Progenitor cell of endocrine pancreas (in vitro differentiated cells): Measurements from ENCODE around the gene SLC25A29. TPM values are rescaled to one million over a fixed set of nuclear protein-coding genes. Genes with fewer than 3 reads are reported as not detected.

Source experiments
- DNase-seq: peaks from one replicate; pipeline ENCODE4 v3.0.0; 2021; ENCODE audit warnings: low spot score; ENCODE audit not compliant: unreplicated experiment
- H3K27ac Mint-ChIP-seq: 2 replicates; pipeline ENCODE4 v1.8.0; 2021; ENCODE audit warnings: mild to moderate bottlenecking, moderate library complexity, mixed read lengths
- H3K27me3 Mint-ChIP-seq: 2 replicates; pipeline ENCODE4 v1.8.0; 2021; ENCODE audit warnings: mixed read lengths
- H3K36me3 Mint-ChIP-seq: 2 replicates; pipeline ENCODE4 v1.8.0; 2022; ENCODE audit warnings: mixed read lengths; ENCODE audit not compliant: insufficient read depth
- H3K4me1 Mint-ChIP-seq: 2 replicates; pipeline ENCODE4 v1.8.0; 2021; ENCODE audit warnings: low read depth, mixed read lengths
- H3K4me3 Mint-ChIP-seq: 2 replicates; pipeline ENCODE4 v1.8.0; 2021; ENCODE audit warnings: low read depth, mild to moderate bottlenecking, moderate library complexity, mixed read lengths
- H3K9me3 Mint-ChIP-seq: 2 replicates; pipeline ENCODE4 v1.8.0; 2021; ENCODE audit warnings: low read depth, mixed read lengths
- total RNA-seq: library from RNA; stranded (reverse); gene quantifications from 2 replicates; pipeline ENCODE4 v1.2.1, GENCODE V29; 2021
- TF ChIP-seq, protein P1 (sequence below): fragments of 200-600 bp; sonication (generic); IDR thresholded peaks from one replicate; pipeline ENCODE4 v1.5.0; 2021; ENCODE audit warnings: antibody characterized with exemption, mild to moderate bottlenecking; ENCODE audit not compliant: unreplicated experiment

The SLC25A29 gene
- total RNA-seq, 1 donor from 2014 or later: 236 TPM

DNA sequence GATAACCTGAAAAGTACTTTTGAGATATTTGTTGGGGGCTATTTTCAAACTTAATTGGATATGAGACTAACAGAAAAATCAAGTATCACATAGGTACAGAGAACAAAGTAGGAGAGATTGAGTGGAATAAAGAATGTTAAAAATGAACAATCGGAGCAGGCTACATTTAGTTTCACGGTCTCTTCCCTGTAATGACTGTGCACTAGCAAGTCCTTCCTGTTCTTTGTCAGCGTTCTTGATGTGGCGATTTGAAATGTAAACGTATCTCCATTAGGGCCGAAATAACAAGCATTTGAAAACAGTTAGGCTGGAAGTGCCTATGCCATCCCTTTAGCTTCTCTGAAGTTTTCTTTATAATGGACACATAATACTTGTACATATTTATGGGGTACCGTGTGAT is 31.0 kb downstream of the SLC25A29 start:
- H3K4me3 Mint-ChIP-seq: no peak overlapping the region
- DNase-seq: no peak
- TF ChIP-seq, protein P1, sequence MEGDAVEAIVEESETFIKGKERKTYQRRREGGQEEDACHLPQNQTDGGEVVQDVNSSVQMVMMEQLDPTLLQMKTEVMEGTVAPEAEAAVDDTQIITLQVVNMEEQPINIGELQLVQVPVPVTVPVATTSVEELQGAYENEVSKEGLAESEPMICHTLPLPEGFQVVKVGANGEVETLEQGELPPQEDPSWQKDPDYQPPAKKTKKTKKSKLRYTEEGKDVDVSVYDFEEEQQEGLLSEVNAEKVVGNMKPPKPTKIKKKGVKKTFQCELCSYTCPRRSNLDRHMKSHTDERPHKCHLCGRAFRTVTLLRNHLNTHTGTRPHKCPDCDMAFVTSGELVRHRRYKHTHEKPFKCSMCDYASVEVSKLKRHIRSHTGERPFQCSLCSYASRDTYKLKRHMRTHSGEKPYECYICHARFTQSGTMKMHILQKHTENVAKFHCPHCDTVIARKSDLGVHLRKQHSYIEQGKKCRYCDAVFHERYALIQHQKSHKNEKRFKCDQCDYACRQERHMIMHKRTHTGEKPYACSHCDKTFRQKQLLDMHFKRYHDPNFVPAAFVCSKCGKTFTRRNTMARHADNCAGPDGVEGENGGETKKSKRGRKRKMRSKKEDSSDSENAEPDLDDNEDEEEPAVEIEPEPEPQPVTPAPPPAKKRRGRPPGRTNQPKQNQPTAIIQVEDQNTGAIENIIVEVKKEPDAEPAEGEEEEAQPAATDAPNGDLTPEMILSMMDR: no peak
- peaks cover 7% of the 10 kb centered on the region for H3K36me3 Mint-ChIP-seq
- no peaks in the 10 kb centered on the region for H3K9me3 Mint-ChIP-seq
- H3K4me1 Mint-ChIP-seq: peaks cover 26% of the 10 kb centered on the region
- H3K27me3 Mint-ChIP-seq: no peaks in the 10 kb centered on the region
- peak overlapping the region; percentile 47 for H3K27ac Mint-ChIP-seq

DNA sequence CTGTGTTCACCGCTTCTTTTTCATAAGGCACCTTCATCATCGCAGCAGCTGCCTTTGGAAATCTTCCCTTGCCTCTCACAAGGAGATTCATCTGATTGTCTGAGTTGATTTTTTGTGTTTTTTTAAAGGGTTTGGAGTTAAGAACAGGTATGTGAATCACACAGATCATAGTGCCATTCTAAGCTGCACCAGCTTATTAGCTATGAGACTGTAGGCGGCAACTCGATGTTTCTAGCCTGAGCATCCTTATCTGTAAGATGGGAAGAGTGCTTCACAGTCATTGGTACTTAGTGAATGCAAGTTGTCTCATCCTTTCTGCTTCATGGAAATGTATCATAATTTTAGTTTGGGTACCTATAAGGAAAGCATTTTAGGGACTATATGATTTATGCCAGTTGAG is 32.0 kb downstream of the SLC25A29 start:
- peak overlapping the region; percentile 4 for H3K27ac Mint-ChIP-seq
- peaks cover 7% of the 10 kb centered on the region for H3K36me3 Mint-ChIP-seq
- no peak overlapping the region for H3K4me3 Mint-ChIP-seq
- H3K4me1 Mint-ChIP-seq: peaks cover 20% of the 10 kb centered on the region
- H3K9me3 Mint-ChIP-seq: no peaks in the 10 kb centered on the region
- DNase-seq: no peak
- TF ChIP-seq, protein P1: no peak
- no peaks in the 10 kb centered on the region for H3K27me3 Mint-ChIP-seq

DNA sequence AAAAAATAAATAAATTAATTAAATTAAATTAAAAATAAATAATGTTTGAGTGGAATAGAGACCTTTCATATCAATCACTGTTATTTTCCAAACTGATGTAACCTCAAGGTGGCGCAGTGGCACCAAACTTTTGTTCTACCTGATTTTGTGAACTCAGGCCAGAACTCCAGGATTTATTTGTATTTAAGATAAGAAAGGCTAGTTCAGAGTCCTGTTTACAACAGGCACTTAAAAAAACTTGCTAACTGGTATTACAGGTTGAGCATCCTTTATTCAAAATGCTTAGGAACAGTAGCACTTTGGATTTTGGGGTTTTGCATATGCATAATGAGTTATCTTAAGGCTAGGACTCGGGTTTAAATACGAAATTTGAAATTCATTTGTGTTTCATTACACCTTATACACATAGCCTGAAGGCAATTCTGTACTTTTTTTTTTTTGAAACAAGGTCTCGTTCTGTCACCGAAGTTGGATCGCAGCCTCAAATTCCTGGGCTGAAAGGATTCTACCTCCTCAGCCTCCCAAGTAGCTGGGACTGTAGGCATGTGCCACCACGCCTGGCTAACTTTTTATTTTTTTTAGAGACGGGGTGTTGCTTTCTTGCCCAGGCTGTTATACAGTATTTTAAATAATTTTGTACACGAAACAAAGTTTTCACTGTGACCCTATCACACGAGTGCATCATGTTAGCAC is 34.9 kb downstream of the SLC25A29 start:
- TF ChIP-seq, protein P1: peak; percentile 62
- Mint-ChIP-seq H3K36me3 (peaks cover 3% of the 10 kb centered on the region), H3K4me3 (no peak overlapping the region), H3K27ac (peak overlapping the region; percentile 92), H3K9me3 (no peaks in the 10 kb centered on the region), H3K27me3 (no peaks in the 10 kb centered on the region), H3K4me1 (peaks cover 14% of the 10 kb centered on the region)
- DNase-seq: no peak

DNA sequence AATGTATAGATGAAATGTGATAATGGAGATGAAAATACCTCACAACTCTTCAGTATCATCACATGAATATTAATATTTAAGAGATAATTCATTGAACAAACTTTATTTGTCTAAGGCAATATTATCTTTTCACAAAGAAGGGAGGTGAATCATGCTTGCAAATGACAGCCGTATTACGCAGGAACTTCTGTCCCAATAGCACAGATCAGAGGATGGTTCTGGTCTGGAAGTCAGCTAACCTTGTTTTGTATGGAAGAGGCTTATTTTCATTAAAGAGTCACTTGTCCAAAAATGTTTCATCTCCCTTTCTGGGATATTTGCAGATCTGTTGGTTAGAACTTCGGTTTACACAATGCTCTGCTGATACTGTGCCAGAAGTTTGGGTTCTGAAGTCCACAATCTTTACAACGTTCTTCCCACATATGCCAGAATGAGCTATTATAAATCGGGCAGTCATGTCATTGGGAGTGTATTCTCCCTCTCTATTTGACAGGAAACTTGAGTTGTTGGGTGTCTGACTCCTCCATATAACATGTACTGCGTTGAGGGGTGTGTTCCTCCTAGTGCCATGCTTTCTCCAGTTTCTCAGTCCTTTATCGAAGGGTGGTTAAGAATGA is 37.5 kb downstream of the SLC25A29 start:
- Mint-ChIP-seq H3K9me3 (no peaks in the 10 kb centered on the region), H3K27ac (no peak overlapping the region), H3K36me3 (peaks cover 8% of the 10 kb centered on the region), H3K4me1 (peaks cover 10% of the 10 kb centered on the region), H3K27me3 (no peaks in the 10 kb centered on the region), H3K4me3 (no peak overlapping the region)
- DNase-seq: no peak
- TF ChIP-seq, protein P1: no peak

DNA sequence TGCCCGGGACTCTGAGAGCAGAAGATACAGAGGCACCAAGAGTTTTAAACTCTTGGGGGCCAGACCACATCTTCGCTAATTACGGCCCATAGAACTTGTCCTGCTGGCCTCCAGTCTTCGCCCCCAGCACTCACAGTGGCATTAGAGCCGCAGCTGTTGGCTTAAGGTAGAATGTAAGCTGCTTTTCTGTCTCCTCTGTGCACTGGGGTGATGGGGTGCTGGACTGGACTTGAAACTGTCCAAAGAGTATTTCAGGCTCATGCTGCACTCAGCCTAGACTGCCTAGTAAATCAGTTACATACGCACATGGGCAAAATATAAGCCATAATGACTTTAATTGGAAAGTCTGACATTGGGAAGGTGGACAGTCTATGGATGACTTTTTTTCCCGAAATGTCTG is 38.3 kb downstream of the SLC25A29 start:
- TF ChIP-seq, protein P1: no peak
- Mint-ChIP-seq H3K36me3 (peaks cover 9% of the 10 kb centered on the region), H3K9me3 (no peaks in the 10 kb centered on the region), H3K27me3 (no peaks in the 10 kb centered on the region), H3K4me1 (peaks cover 9% of the 10 kb centered on the region), H3K27ac (no peak overlapping the region), H3K4me3 (no peak overlapping the region)
- no peak for DNase-seq
